Measurements from ENCODE around the gene SLC17A1. TPM values are rescaled to one million over a fixed set of nuclear protein-coding genes. Genes with fewer than 3 reads are reported as not detected.

SLC17A1 gene
- total and polyA plus RNA-seq, 2 donors (not counting 1 experiment from before 2014, with no cell fraction given): not detected

- no peaks in the 10 kb centered on the region for H3K36me3 ChIP-seq (ENCODE audit: control insufficient read depth, insufficient read depth, low read length)
- no peaks in the 10 kb centered on the region for H3K79me2 ChIP-seq (ENCODE audit: control insufficient read depth, insufficient read depth, low read length)
- no peak overlapping the region for H3K9ac ChIP-seq (ENCODE audit: insufficient read depth, low read length)
- no peaks in the 10 kb centered on the region for H3K4me1 ChIP-seq (ENCODE audit: control insufficient read depth, extremely low read depth, insufficient read depth, low read length)
- H3K27ac ChIP-seq (ENCODE audit: insufficient read depth, low read length): no peak overlapping the region
- no peak for DNase-seq (ENCODE audit: low read depth in 2 of 2)
- H3K9me3 ChIP-seq (ENCODE audit: control insufficient read depth, insufficient read depth, low read depth, low read length): no peaks in the 10 kb centered on the region
- no peak for TF ChIP-seq EZH2 (IDR thresholded peaks at IDR 0.05; ENCODE audit: low read length, missing control alignments)
- TF ChIP-seq, protein P1, sequence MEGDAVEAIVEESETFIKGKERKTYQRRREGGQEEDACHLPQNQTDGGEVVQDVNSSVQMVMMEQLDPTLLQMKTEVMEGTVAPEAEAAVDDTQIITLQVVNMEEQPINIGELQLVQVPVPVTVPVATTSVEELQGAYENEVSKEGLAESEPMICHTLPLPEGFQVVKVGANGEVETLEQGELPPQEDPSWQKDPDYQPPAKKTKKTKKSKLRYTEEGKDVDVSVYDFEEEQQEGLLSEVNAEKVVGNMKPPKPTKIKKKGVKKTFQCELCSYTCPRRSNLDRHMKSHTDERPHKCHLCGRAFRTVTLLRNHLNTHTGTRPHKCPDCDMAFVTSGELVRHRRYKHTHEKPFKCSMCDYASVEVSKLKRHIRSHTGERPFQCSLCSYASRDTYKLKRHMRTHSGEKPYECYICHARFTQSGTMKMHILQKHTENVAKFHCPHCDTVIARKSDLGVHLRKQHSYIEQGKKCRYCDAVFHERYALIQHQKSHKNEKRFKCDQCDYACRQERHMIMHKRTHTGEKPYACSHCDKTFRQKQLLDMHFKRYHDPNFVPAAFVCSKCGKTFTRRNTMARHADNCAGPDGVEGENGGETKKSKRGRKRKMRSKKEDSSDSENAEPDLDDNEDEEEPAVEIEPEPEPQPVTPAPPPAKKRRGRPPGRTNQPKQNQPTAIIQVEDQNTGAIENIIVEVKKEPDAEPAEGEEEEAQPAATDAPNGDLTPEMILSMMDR (conservative IDR thresholded peaks at IDR 0.05 in 1 of 2, IDR thresholded peaks at IDR 0.05 in 1 of 2; ENCODE audit: low read depth in 1 of 2, low read length in 2 of 2): no peak
- H3K4me3 ChIP-seq (replicated peaks in 1 of 4; ENCODE audit: control extremely low read depth in 1 of 4, insufficient read depth in 1 of 4, low read depth in 3 of 4, low read length in 4 of 4): no peak overlapping the region
- no peaks in the 10 kb centered on the region for H4K20me1 ChIP-seq (ENCODE audit: control insufficient read depth, extremely low read depth, insufficient read depth, low read length)
- no peak overlapping the region for H3K4me2 ChIP-seq (ENCODE audit: extremely low read depth, insufficient read depth, low read length)
- no peak overlapping the region for H2AFZ ChIP-seq (ENCODE audit: low read length)
- H3K27me3 ChIP-seq (ENCODE audit: control insufficient read depth, insufficient read depth, low read length): no peaks in the 10 kb centered on the region
These were observed 12.7 kb upstream of the SLC17A1 start for GRCh38 chr6:25844518-25844917.

DNA sequence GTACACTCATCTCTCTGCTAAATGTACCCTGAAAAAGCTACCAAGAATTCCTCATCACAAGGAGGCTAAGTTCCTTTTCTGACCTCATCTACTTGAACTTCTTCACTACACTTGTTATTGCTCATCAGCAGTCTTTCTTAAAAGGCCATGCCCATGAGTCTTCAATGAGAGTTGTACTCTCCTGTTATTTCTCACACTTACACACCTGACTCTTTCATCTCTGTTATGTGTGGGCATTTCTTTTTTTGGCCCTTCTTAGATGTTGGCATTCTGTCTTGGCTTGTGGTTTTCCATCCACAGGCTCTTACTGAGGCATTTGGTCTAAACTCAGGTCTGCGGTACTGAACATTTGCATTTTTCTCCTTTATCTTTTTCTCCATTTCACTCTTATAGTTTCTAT is 10.7 kb upstream of the SLC17A1 start:
- no peak for TF ChIP-seq EZH2 (IDR thresholded peaks at IDR 0.05; ENCODE audit: low read length, missing control alignments)
- TF ChIP-seq, protein P1 (conservative IDR thresholded peaks at IDR 0.05 in 1 of 2, IDR thresholded peaks at IDR 0.05 in 1 of 2; ENCODE audit: low read depth in 1 of 2, low read length in 2 of 2): no peak
- no peak overlapping the region for H2AFZ ChIP-seq (ENCODE audit: low read length)

DNA sequence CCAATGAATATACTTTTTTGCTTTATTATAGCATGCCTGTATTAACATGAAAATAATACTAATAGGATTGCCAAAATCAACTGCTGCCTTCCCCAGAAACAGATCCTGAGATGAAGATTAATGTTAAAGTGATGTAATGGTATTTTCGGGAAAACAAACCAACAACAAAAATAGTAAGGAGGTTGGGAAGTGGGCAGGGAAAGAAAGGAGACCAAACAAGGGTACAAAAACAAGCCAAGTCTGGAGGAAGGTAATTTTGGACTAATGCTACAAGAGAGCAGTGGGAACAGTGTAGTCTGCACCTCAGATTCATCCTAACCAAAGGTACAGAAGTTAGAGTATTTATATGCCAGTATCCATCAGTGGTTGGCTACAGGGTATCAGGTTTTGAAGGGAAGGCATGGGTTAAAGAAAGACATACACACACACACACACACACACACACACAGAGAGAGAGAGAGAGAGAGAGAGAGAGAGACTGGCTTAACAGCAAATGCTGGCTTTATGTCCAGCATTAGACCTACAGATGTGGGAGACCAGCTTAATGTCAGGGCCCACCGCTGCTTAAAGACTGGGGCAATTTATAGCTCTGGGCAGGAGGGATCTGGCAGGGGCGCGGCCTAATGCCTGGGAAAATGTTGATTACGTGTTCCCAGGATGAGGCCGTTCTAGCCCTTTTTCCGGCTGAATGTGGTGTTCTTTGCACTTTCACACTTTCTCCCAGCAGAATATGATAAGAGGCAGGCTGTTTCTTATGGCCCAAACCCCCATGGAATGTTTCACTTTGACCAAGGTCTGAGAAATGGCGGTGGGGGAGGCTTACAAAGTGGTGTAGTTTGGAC is 3.8 kb upstream of the SLC17A1 start:
- H4K20me1 ChIP-seq (ENCODE audit: control insufficient read depth, extremely low read depth, insufficient read depth, low read length): no peaks in the 10 kb centered on the region
- H3K4me2 ChIP-seq (ENCODE audit: extremely low read depth, insufficient read depth, low read length): no peak overlapping the region
- no peak overlapping the region for H3K4me3 ChIP-seq (replicated peaks in 1 of 4; ENCODE audit: control extremely low read depth in 1 of 4, insufficient read depth in 1 of 4, low read depth in 3 of 4, low read length in 4 of 4)
- H3K9ac ChIP-seq (ENCODE audit: insufficient read depth, low read length): no peak overlapping the region
- H3K79me2 ChIP-seq (ENCODE audit: control insufficient read depth, insufficient read depth, low read length): no peaks in the 10 kb centered on the region
- no peaks in the 10 kb centered on the region for H3K36me3 ChIP-seq (ENCODE audit: control insufficient read depth, insufficient read depth, low read length)
- no peaks in the 10 kb centered on the region for H3K9me3 ChIP-seq (ENCODE audit: control insufficient read depth, insufficient read depth, low read depth, low read length)
- no peaks in the 10 kb centered on the region for H3K27me3 ChIP-seq (ENCODE audit: control insufficient read depth, insufficient read depth, low read length)
- no peak overlapping the region for H2AFZ ChIP-seq (ENCODE audit: low read length)
- no peaks in the 10 kb centered on the region for H3K4me1 ChIP-seq (ENCODE audit: control insufficient read depth, extremely low read depth, insufficient read depth, low read length)
- TF ChIP-seq EZH2 (IDR thresholded peaks at IDR 0.05; ENCODE audit: low read length, missing control alignments): no peak
- TF ChIP-seq, protein P1 (conservative IDR thresholded peaks at IDR 0.05 in 1 of 2, IDR thresholded peaks at IDR 0.05 in 1 of 2; ENCODE audit: low read depth in 1 of 2, low read length in 2 of 2): no peak
- DNase-seq (ENCODE audit: low read depth in 2 of 2): no peak
- no peak overlapping the region for H3K27ac ChIP-seq (ENCODE audit: insufficient read depth, low read length)

More for the DNA sequence above, 10.7 kb upstream of the SLC17A1 start:
- Histone ChIP-seq H3K27ac (ENCODE audit: insufficient read depth, low read length) (no peak overlapping the region), H3K4me1 (ENCODE audit: control insufficient read depth, extremely low read depth, insufficient read depth, low read length) (no peaks in the 10 kb centered on the region), H3K36me3 (ENCODE audit: control insufficient read depth, insufficient read depth, low read length) (no peaks in the 10 kb centered on the region), H3K9me3 (ENCODE audit: control insufficient read depth, insufficient read depth, low read depth, low read length) (no peaks in the 10 kb centered on the region), H3K4me3 (replicated peaks in 1 of 4; ENCODE audit: control extremely low read depth in 1 of 4, insufficient read depth in 1 of 4, low read depth in 3 of 4, low read length in 4 of 4) (no peak overlapping the region), H3K27me3 (ENCODE audit: control insufficient read depth, insufficient read depth, low read length) (no peaks in the 10 kb centered on the region), H4K20me1 (ENCODE audit: control insufficient read depth, extremely low read depth, insufficient read depth, low read length) (no peaks in the 10 kb centered on the region), H3K79me2 (ENCODE audit: control insufficient read depth, insufficient read depth, low read length) (no peaks in the 10 kb centered on the region), H3K4me2 (ENCODE audit: extremely low read depth, insufficient read depth, low read length) (no peak overlapping the region), H3K9ac (ENCODE audit: insufficient read depth, low read length) (no peak overlapping the region)
- no peak for DNase-seq (ENCODE audit: low read depth in 2 of 2)
